T-helper 2 cell treated with Interferon-gamma antibody and Interleukin-4, amounts not matched to agents 5 μg/mL and 100 μg/mL, for 36 hours (primary cell): ENCODE results near the gene OLFM1.
"Not testable (repeated sequence)": the region's sequence is repeated elsewhere in the genome, so short reads cannot be mapped to it uniquely, and the experiment has no call there.

ENCODE experiments used
- DNase-seq: peaks from one replicate; pipeline ENCODE4 v3.0.0; 2021; ENCODE audit warnings: low spot score
- H3K27ac Mint-ChIP-seq: one replicate; pipeline ENCODE4 v1.8.0; 2021; ENCODE audit warnings: mild to moderate bottlenecking, mixed read lengths
- H3K27me3 Mint-ChIP-seq: one replicate; pipeline ENCODE4 v1.8.0; 2021; ENCODE audit warnings: low read depth, mixed read lengths
- H3K36me3 Mint-ChIP-seq: one replicate; pipeline ENCODE4 v1.8.0; 2021; ENCODE audit warnings: low read depth, mixed read lengths
- H3K4me1 Mint-ChIP-seq: one replicate; pipeline ENCODE4 v1.8.0; 2021; ENCODE audit warnings: low read depth, mixed read lengths
- H3K4me3 Mint-ChIP-seq: one replicate; pipeline ENCODE4 v1.8.0; 2022; ENCODE audit warnings: mild to moderate bottlenecking, moderate library complexity, mixed read lengths
- H3K9me3 Mint-ChIP-seq: one replicate; pipeline ENCODE4 v1.8.0; 2021; ENCODE audit warnings: mixed read lengths

OLFM1 gene

GRCh38 chr9:135141183-135141774 lies 53.8 kb downstream of the OLFM1 start:
- H3K27me3 Mint-ChIP-seq, result no peaks in the 10 kb centered on the region
- H3K4me1 Mint-ChIP-seq, result no peaks in the 10 kb centered on the region
- no peak overlapping the region for H3K4me3 Mint-ChIP-seq
- H3K9me3 Mint-ChIP-seq, result no peaks in the 10 kb centered on the region
- H3K36me3 Mint-ChIP-seq, result no peaks in the 10 kb centered on the region
- no peak overlapping the region for H3K27ac Mint-ChIP-seq
- DNase-seq, result no peak

- Mint-ChIP-seq H3K4me1 (no peaks in the 10 kb centered on the region), H3K27ac (no peak overlapping the region), H3K36me3 (no peaks in the 10 kb centered on the region), H3K27me3 (no peaks in the 10 kb centered on the region), H3K9me3 (no peaks in the 10 kb centered on the region), H3K4me3 (no peak overlapping the region)
- DNase-seq, result no peak
These were observed 57.2 kb downstream of the OLFM1 start for GRCh38 chr9:135144581-135145170.

DNA sequence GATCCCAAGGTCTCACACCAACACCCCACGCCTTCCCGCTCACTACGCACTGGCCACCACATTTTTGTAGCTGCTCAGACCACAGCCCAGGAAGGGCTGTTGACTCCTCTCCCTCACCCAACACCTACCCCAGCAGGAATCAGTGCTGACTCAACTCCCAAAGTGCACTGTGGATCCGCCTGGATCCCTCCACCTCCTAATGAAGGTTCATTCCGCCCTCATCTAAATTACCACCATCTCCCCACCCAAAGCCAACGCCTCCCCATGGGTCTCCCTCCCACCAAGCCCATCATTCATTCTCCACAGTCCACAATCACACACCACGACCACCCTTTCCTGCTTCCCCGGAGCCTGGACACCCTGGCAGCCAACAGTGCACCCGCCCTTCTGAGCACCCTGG lies 57.8 kb downstream of the OLFM1 start:
- Mint-ChIP-seq H3K36me3 (no peaks in the 10 kb centered on the region), H3K4me1 (no peaks in the 10 kb centered on the region), H3K9me3 (no peaks in the 10 kb centered on the region), H3K4me3 (no peak overlapping the region), H3K27ac (no peak overlapping the region), H3K27me3 (no peaks in the 10 kb centered on the region)
- no peak for DNase-seq

DNA sequence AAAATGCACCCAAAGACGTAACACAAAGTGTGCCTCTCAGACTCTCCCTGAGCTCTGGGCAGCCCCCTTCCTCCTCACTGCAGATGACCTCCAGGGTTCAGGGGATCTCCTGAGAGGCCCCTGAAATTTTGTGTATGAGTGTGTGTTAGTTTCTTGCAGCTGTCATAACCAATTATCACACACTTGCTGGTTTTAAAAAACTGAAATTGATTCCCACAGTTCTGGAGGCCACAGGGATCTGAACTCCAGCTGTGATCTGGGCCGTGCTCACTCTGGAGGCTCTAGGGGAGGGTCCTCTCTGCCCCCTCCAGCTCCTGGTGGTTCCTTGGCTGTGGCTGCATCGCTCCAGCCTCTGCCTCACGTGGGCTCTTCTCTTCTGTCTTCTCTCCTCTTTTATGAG lies 58.8 kb downstream of the OLFM1 start:
- no peaks in the 10 kb centered on the region for H3K9me3 Mint-ChIP-seq
- no peaks in the 10 kb centered on the region for H3K27me3 Mint-ChIP-seq
- no peaks in the 10 kb centered on the region for H3K4me1 Mint-ChIP-seq
- no peak for DNase-seq
- no peaks in the 10 kb centered on the region for H3K36me3 Mint-ChIP-seq
- no peak overlapping the region for H3K4me3 Mint-ChIP-seq
- H3K27ac Mint-ChIP-seq, result no peak overlapping the region

DNA sequence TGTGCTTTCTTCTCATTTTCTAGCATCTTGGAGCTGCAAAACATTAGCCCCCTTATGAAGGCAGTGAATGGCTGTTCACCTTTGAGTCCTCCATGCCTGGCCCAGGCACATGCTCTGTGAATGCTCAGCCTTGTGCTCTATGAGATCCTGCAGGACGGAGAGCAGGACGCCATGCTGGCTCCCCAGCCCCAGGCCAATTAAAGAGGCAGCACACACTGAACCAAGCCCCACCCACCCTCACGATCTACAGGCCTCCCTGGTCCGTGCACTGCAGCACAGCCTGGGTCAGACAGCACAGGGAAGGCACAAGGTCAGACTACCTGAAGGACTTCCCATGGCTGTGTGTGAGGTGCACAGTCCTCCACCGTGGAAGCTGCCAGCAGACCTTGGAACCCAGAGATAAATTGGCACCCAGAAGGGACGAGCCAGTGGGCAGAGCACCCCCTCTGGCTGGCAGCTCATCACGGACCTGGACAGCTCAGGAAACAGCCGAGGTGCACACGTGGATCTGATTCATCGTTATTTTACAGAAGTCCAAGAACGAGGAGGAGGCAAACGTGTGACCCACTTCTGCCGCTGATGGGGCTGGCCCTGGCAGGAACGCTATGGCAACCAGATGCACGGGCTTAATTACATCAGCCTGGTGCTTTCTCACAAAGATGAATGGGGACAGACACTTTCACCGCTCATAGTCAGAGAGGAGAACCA lies 59.5 kb downstream of the OLFM1 start:
- DNase-seq, result no peak
- Mint-ChIP-seq H3K36me3 (no peaks in the 10 kb centered on the region), H3K4me1 (no peaks in the 10 kb centered on the region), H3K4me3 (no peak overlapping the region), H3K27ac (no peak overlapping the region), H3K9me3 (no peaks in the 10 kb centered on the region), H3K27me3 (no peaks in the 10 kb centered on the region)

GRCh38 chr9:135147474-135147805 lies 60.0 kb downstream of the OLFM1 start:
- H3K4me3 Mint-ChIP-seq, result no peak overlapping the region
- DNase-seq, result no peak
- H3K4me1 Mint-ChIP-seq, result no peaks in the 10 kb centered on the region
- no peaks in the 10 kb centered on the region for H3K27me3 Mint-ChIP-seq
- no peaks in the 10 kb centered on the region for H3K36me3 Mint-ChIP-seq
- no peak overlapping the region for H3K27ac Mint-ChIP-seq
- no peaks in the 10 kb centered on the region for H3K9me3 Mint-ChIP-seq

DNA sequence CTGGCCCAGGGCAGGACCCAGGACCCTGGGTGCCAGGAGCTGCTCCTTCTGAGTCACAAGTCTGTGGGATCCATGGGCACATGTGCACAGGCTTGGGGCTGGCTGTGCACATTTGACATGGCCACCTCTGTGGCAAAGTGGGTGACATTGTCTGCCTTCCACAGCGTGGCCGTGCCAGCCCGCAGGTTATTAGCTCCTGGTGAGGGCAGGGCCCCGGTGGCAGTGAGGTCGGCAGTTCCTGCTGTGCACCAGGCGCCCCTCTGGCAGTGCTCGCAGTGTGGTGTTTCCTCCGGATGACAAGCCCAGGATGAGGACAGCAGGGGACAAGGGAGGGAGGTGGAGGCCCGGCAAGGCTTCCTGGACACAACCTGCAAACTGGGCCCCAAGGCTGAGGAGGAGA lies 60.5 kb downstream of the OLFM1 start:
- no peaks in the 10 kb centered on the region for H3K27me3 Mint-ChIP-seq
- H3K9me3 Mint-ChIP-seq, result no peaks in the 10 kb centered on the region
- no peaks in the 10 kb centered on the region for H3K36me3 Mint-ChIP-seq
- no peak for DNase-seq
- no peak overlapping the region for H3K27ac Mint-ChIP-seq
- no peaks in the 10 kb centered on the region for H3K4me1 Mint-ChIP-seq
- no peak overlapping the region for H3K4me3 Mint-ChIP-seq

DNA sequence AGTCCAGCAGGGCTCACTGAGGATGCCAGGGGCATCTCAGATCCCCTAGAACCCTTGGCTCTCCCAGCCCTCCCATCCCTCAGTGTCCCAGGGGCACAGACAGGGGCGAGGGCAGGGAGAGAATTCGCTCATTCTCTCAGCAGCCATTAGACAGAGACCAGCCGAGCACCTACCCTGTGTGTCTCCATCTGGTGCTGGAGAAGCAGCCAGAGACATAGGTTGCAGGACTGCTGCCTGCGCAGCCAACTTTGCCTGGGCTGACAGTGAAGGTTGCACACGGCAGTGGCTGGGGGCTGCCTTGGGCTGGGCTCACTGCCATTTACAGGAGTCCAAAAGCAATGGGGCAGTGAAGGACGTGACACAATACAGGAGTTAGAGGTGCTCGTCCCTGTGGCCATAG lies 60.9 kb downstream of the OLFM1 start:
- Mint-ChIP-seq H3K27ac (no peak overlapping the region), H3K4me3 (no peak overlapping the region), H3K9me3 (no peaks in the 10 kb centered on the region), H3K36me3 (no peaks in the 10 kb centered on the region), H3K27me3 (no peaks in the 10 kb centered on the region), H3K4me1 (no peaks in the 10 kb centered on the region)
- DNase-seq, result no peak

- H3K9me3 Mint-ChIP-seq, H3K4me1 Mint-ChIP-seq, H3K27me3 Mint-ChIP-seq, H3K36me3 Mint-ChIP-seq, DNase-seq, H3K27ac Mint-ChIP-seq, H3K4me3 Mint-ChIP-seq: not testable (repeated sequence)
These were observed 62.4 kb downstream of the OLFM1 start for GRCh38 chr9:135149901-135150300.

- H3K27me3 Mint-ChIP-seq, result no peaks in the 10 kb centered on the region
- H3K4me1 Mint-ChIP-seq, result no peaks in the 10 kb centered on the region
- H3K36me3 Mint-ChIP-seq, result no peaks in the 10 kb centered on the region
- no peak overlapping the region for H3K27ac Mint-ChIP-seq
- no peak for DNase-seq
- no peak overlapping the region for H3K4me3 Mint-ChIP-seq
- no peaks in the 10 kb centered on the region for H3K9me3 Mint-ChIP-seq
These were observed 63.5 kb downstream of the OLFM1 start for GRCh38 chr9:135150981-135151380.

GRCh38 chr9:135151757-135152613 lies 64.5 kb downstream of the OLFM1 start:
- H3K27me3 Mint-ChIP-seq, result no peaks in the 10 kb centered on the region
- H3K4me1 Mint-ChIP-seq, result no peaks in the 10 kb centered on the region
- no peak overlapping the region for H3K27ac Mint-ChIP-seq
- H3K36me3 Mint-ChIP-seq, result no peaks in the 10 kb centered on the region
- no peak overlapping the region for H3K4me3 Mint-ChIP-seq
- no peak for DNase-seq
- H3K9me3 Mint-ChIP-seq, result no peaks in the 10 kb centered on the region

GRCh38 chr9:135152614-135153334 lies 65.3 kb downstream of the OLFM1 start:
- DNase-seq, result no peak
- no peaks in the 10 kb centered on the region for H3K4me1 Mint-ChIP-seq
- no peaks in the 10 kb centered on the region for H3K9me3 Mint-ChIP-seq
- H3K27ac Mint-ChIP-seq, result no peak overlapping the region
- no peak overlapping the region for H3K4me3 Mint-ChIP-seq
- H3K27me3 Mint-ChIP-seq, result no peaks in the 10 kb centered on the region
- no peaks in the 10 kb centered on the region for H3K36me3 Mint-ChIP-seq

DNA sequence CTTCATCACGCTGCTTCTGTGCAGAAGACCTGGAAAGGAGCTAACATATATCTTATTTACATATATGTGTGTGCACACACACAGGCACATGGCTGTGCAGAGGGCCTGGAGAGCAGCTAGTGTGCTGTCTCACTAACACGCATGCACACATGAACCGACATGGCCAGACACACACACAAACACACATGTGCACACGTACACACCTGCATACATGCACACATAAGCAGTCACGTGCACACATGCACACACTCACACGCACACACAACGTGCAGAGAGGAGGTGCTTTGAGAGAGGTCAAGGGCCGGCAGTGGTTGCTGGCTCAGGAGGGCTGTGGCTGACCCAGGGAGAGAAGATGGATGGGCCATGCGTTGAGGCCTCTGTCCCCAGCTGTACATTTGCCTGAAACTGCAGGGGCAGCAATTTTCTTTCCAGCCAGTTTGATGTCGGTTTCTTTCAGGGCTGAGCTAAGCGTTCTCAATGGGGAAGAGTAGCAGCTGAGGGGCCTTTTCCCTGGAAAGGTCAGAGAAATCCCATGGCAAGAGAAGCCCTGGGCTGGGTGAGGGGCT lies 66.7 kb downstream of the OLFM1 start:
- Mint-ChIP-seq H3K27ac (no peak overlapping the region), H3K4me1 (no peaks in the 10 kb centered on the region), H3K4me3 (no peak overlapping the region), H3K9me3 (no peaks in the 10 kb centered on the region), H3K36me3 (no peaks in the 10 kb centered on the region), H3K27me3 (no peaks in the 10 kb centered on the region)
- no peak for DNase-seq
